Neural cell (in vitro differentiated cells): ENCODE data around the gene AIF1L. TPM values are rescaled to one million over a fixed set of nuclear protein-coding genes. Genes with fewer than 3 reads are reported as not detected.

Source experiments
- H2AFZ ChIP-seq: fragments of 200-600, 300-800 bp; sonication (generic), shearing (Covaris generic); 2 replicates; pipeline ENCODE4 v1.6.0; 2014; ENCODE audit warnings: low read depth, mild to moderate bottlenecking, antibody characterized with exemption, low read length, moderate library complexity
- H3F3A ChIP-seq: fragments of 200-600 bp; shearing (Covaris generic); 2 replicates; pipeline ENCODE4 v1.6.1; 2016; ENCODE audit warnings: mild to moderate bottlenecking, moderate library complexity, mixed read lengths, antibody characterized with exemption, low read length; ENCODE audit not compliant: insufficient read depth, poor library complexity, severe bottlenecking
- H3K27ac ChIP-seq: fragments of 200-600, 300-800 bp; sonication (generic), shearing (Covaris generic); 2 replicates; pipeline ENCODE4 v1.5.1; 2014; ENCODE audit warnings: mild to moderate bottlenecking, low read length, moderate library complexity
- H3K27me3 ChIP-seq: fragments of 300-800, 200-600 bp; sonication (generic), shearing (Covaris generic); 2 replicates; pipeline ENCODE4 v1.6.0; 2014; ENCODE audit warnings: mild to moderate bottlenecking, low read depth, low read length, moderate library complexity; ENCODE audit not compliant: insufficient read depth
- H3K36me3 ChIP-seq: fragments of 300-800, 200-600 bp; sonication (generic), shearing (Covaris generic); 2 replicates; pipeline ENCODE4 v1.5.1; 2014; ENCODE audit warnings: mild to moderate bottlenecking, antibody characterized with exemption, low read length, moderate library complexity; ENCODE audit not compliant: insufficient read depth
- H3K4me2 ChIP-seq: fragments of 300-800, 200-600 bp; sonication (generic), shearing (Covaris generic); 2 replicates; pipeline ENCODE4 v1.6.0; 2014; ENCODE audit warnings: mild to moderate bottlenecking, low read length
- H3K4me3 ChIP-seq: fragments of 300-800, 200-600 bp; sonication (generic), shearing (Covaris generic); 2 replicates; pipeline ENCODE4 v1.5.1; 2014; ENCODE audit warnings: mild to moderate bottlenecking, low read length, moderate library complexity
- H3K79me2 ChIP-seq: fragments of 200-600 bp; shearing (Covaris generic); replicated peaks from 2 replicates; pipeline ENCODE4 v1.6.0; 2014; ENCODE audit warnings: mild to moderate bottlenecking, low read length, moderate library complexity; ENCODE audit not compliant: insufficient read depth
- H3K9ac ChIP-seq: fragments of 300-800, 200-600 bp; sonication (generic), shearing (Covaris generic); 2 replicates; pipeline ENCODE4 v1.6.1; 2016; ENCODE audit warnings: mild to moderate bottlenecking, low read length, mixed read lengths
- H3K9me2 ChIP-seq: fragments of 200-600 bp; shearing (Covaris generic); 2 replicates; pipeline ENCODE4 v1.6.1; 2016; ENCODE audit warnings: mild to moderate bottlenecking, low read length, mixed read lengths; ENCODE audit not compliant: insufficient read depth
- H3K9me3 ChIP-seq: fragments of 200-600, 300-800 bp; sonication (generic), shearing (Covaris generic); 2 replicates; pipeline ENCODE4 v1.6.1; 2016; ENCODE audit warnings: mild to moderate bottlenecking, mixed run types, low read length, moderate library complexity, mixed read lengths
- H4K20me1 ChIP-seq: fragments of 200-600 bp; shearing (Covaris generic); 2 replicates; pipeline ENCODE4 v1.6.1; 2016; ENCODE audit warnings: mild to moderate bottlenecking, mixed run types; ENCODE audit not compliant: insufficient read depth
- EP300 ChIP-seq: fragments of 450-650 bp; conservative IDR thresholded peaks from 2 replicates; pipeline ENCODE4 v1.6.1; 2014; ENCODE audit warnings: antibody characterized with exemption, mild to moderate bottlenecking, moderate library complexity; ENCODE audit not compliant: poor library complexity, severe bottlenecking
- EZH2 ChIP-seq: fragments of 200-600, 300-800 bp; shearing (Covaris generic), sonication (generic); IDR thresholded peaks from 2 replicates; pipeline ENCODE4 v1.6.1; 2014; ENCODE audit warnings: antibody characterized with exemption, low read length, borderline replicate concordance, mild to moderate bottlenecking; ENCODE audit not compliant: insufficient read depth, poor library complexity, severe bottlenecking
- MXI1 ChIP-seq: fragments of 450-650 bp; conservative IDR thresholded peaks from 2 replicates; pipeline ENCODE4 v1.6.1; 2014; ENCODE audit warnings: antibody characterized with exemption, mild to moderate bottlenecking; ENCODE audit not compliant: poor library complexity, severe bottlenecking
- POLR2AphosphoS5 ChIP-seq: IDR thresholded peaks from 2 replicates; pipeline ENCODE4 v1.6.1; 2012
- RAD21 ChIP-seq: fragments of 450-650 bp; conservative IDR thresholded peaks from 2 replicates; pipeline ENCODE4 v1.6.1; 2014; ENCODE audit warnings: antibody characterized with exemption, mild to moderate bottlenecking, moderate library complexity
- SMC3 ChIP-seq: fragments of 450-650 bp; conservative IDR thresholded peaks from 2 replicates; pipeline ENCODE4 v1.6.1; 2014; ENCODE audit warnings: antibody characterized with exemption, mild to moderate bottlenecking, moderate library complexity; ENCODE audit not compliant: poor library complexity
- TAF1 ChIP-seq: IDR thresholded peaks from 2 replicates; pipeline ENCODE4 v1.6.1; 2012; ENCODE audit warnings: low read depth
- polyA plus RNA-seq: library from polyadenylated mRNA; depleted of rRNA; stranded (reverse); fragments of >200 nt; gene quantifications from 2 replicates; pipeline ENCODE4 v1.2.3, GENCODE V29; 2014
- TF ChIP-seq, protein P1 (sequence below): IDR thresholded peaks from 2 replicates; pipeline ENCODE4 v1.6.1; 2012; ENCODE audit warnings: borderline replicate concordance
- TF ChIP-seq, protein P2 (sequence below): fragments of 450-650 bp; IDR thresholded peaks from 2 replicates; pipeline ENCODE4 v1.5.1; 2014; ENCODE audit warnings: antibody characterized with exemption, mild to moderate bottlenecking, moderate library complexity; ENCODE audit not compliant: poor library complexity, severe bottlenecking

AIF1L gene
- polyA plus RNA-seq, 1 donor from 2014 or later: 3.4 TPM

DNA sequence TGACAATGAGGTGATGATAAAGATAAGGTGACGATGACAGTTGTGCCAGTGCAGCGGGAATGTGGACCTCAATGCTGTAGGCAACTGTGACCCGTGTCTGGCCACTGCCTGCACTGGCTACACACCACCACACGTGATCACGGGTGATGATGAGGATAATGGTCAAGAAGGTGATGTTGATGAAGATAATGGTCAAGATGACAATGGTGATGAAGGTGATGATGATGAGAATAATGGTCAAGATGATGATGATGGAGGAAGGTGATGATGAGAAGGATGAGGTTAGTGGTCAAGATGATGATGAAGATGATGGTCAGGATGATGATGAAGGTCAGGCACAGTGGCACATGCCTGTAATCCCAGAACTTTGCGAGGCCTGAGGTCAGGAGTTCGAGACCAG, 30.7 kb upstream of the AIF1L start:
- H3K4me3 ChIP-seq: no peak overlapping the region
- H2AFZ ChIP-seq: no peak overlapping the region
- no peaks in the 10 kb centered on the region for H3K79me2 ChIP-seq
- no peaks in the 10 kb centered on the region for H4K20me1 ChIP-seq
- no peaks in the 10 kb centered on the region for H3K9me3 ChIP-seq
- H3K9me2 ChIP-seq: no peaks in the 10 kb centered on the region
- H3K27me3 ChIP-seq: no peaks in the 10 kb centered on the region
- H3K9ac ChIP-seq: no peak overlapping the region
- no peak overlapping the region for H3K4me2 ChIP-seq
- TF ChIP-seq RAD21: no peak
- no peak for TF ChIP-seq TAF1
- TF ChIP-seq, protein P1, sequence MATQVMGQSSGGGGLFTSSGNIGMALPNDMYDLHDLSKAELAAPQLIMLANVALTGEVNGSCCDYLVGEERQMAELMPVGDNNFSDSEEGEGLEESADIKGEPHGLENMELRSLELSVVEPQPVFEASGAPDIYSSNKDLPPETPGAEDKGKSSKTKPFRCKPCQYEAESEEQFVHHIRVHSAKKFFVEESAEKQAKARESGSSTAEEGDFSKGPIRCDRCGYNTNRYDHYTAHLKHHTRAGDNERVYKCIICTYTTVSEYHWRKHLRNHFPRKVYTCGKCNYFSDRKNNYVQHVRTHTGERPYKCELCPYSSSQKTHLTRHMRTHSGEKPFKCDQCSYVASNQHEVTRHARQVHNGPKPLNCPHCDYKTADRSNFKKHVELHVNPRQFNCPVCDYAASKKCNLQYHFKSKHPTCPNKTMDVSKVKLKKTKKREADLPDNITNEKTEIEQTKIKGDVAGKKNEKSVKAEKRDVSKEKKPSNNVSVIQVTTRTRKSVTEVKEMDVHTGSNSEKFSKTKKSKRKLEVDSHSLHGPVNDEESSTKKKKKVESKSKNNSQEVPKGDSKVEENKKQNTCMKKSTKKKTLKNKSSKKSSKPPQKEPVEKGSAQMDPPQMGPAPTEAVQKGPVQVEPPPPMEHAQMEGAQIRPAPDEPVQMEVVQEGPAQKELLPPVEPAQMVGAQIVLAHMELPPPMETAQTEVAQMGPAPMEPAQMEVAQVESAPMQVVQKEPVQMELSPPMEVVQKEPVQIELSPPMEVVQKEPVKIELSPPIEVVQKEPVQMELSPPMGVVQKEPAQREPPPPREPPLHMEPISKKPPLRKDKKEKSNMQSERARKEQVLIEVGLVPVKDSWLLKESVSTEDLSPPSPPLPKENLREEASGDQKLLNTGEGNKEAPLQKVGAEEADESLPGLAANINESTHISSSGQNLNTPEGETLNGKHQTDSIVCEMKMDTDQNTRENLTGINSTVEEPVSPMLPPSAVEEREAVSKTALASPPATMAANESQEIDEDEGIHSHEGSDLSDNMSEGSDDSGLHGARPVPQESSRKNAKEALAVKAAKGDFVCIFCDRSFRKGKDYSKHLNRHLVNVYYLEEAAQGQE: no peak
- no peak for TF ChIP-seq POLR2AphosphoS5
- TF ChIP-seq, protein P2, sequence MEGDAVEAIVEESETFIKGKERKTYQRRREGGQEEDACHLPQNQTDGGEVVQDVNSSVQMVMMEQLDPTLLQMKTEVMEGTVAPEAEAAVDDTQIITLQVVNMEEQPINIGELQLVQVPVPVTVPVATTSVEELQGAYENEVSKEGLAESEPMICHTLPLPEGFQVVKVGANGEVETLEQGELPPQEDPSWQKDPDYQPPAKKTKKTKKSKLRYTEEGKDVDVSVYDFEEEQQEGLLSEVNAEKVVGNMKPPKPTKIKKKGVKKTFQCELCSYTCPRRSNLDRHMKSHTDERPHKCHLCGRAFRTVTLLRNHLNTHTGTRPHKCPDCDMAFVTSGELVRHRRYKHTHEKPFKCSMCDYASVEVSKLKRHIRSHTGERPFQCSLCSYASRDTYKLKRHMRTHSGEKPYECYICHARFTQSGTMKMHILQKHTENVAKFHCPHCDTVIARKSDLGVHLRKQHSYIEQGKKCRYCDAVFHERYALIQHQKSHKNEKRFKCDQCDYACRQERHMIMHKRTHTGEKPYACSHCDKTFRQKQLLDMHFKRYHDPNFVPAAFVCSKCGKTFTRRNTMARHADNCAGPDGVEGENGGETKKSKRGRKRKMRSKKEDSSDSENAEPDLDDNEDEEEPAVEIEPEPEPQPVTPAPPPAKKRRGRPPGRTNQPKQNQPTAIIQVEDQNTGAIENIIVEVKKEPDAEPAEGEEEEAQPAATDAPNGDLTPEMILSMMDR: no peak
- TF ChIP-seq MXI1: no peak
- no peak for TF ChIP-seq EZH2
- TF ChIP-seq SMC3: no peak
- TF ChIP-seq EP300: no peak
- no peaks in the 10 kb centered on the region for H3F3A ChIP-seq
- no peaks in the 10 kb centered on the region for H3K36me3 ChIP-seq
- H3K27ac ChIP-seq: no peak overlapping the region

DNA sequence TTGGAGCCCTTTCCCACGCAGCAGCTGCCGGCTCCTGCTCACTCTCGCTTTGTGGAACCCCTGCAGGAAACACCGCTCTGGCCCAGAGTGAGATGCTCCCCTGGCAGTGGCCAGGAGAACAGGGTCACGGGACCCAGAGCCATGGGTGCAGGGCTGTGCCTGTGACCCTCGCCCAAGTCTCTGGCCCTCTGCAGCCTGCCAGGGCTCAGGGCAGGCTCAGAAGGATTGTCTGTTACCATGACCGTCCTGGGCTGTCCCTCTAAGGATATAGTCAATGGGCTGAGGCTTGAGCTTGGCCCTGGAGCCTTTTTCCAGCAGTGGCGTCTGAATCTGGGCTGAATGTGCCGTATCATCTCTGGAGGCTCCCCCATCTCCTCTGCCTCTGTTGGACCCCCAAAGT, 28.7 kb upstream of the AIF1L start:
- Histone ChIP-seq H3K9ac (no peak overlapping the region), H3K9me2 (no peaks in the 10 kb centered on the region), H3K27ac (no peak overlapping the region), H3F3A (no peaks in the 10 kb centered on the region), H3K27me3 (no peaks in the 10 kb centered on the region), H3K4me2 (no peak overlapping the region), H3K36me3 (no peaks in the 10 kb centered on the region), H3K9me3 (no peaks in the 10 kb centered on the region), H4K20me1 (no peaks in the 10 kb centered on the region), H2AFZ (no peak overlapping the region), H3K79me2 (no peaks in the 10 kb centered on the region), H3K4me3 (no peak overlapping the region)
- TF ChIP-seq POLR2AphosphoS5: no peak
- TF ChIP-seq, protein P2: no peak
- TF ChIP-seq RAD21: no peak
- no peak for TF ChIP-seq SMC3
- TF ChIP-seq, protein P1: no peak
- TF ChIP-seq TAF1: no peak
- TF ChIP-seq EP300: no peak
- TF ChIP-seq MXI1: no peak
- TF ChIP-seq EZH2: no peak
